GM21825 (cell line): ENCODE data around the gene EDA2R.

ENCODE experiments used
- ATAC-seq: cut with Tn5 transposase; IDR thresholded peaks from one replicate; pipeline ENCODE4 v1.9.1; 2021; ENCODE audit warnings: mild to moderate bottlenecking, moderate library complexity; ENCODE audit not compliant: unreplicated experiment

The EDA2R gene, protein sequence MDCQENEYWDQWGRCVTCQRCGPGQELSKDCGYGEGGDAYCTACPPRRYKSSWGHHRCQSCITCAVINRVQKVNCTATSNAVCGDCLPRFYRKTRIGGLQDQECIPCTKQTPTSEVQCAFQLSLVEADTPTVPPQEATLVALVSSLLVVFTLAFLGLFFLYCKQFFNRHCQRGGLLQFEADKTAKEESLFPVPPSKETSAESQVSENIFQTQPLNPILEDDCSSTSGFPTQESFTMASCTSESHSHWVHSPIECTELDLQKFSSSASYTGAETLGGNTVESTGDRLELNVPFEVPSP

DNA sequence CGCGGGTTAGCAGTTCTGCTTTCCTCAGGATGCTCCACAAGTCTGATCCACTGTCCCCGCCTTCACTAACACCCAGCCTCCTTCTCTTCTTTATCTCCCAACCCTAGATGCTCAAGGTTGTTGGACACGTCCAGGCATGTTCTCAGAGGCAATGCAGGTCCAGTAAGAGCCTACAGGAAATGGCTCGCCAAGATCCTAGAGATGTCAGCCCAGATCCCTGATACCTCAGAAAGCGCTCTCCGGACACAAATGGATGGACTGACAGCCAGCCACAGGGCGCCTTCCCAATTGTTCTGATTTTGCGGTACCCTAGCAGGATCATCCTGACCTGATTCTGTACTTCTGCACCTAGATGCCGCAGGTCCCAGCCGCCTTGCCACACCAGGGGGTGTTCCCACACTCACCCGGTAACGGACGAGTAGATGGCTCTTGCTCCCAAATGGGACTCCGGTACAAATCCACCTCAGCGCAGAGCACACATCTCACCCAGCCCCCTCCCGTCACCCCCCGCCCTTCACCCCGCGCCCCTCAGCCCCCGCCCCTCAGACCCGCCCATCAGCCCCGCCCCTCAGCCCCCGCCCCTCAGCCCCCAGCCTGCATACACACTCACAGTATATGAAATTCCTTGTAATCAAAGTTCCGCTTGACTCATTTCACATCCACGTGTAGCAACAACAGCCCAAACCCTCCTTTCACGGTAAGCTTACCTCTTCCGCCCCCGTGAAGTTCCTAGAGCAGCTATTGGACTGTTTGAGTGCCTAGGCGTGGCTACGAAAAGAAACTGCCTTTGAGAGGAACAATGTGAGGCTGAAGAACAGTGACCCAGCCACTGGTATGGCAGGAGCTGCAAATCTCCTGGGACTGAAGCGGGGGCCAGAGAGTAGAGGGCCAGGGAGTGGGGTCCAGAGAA is at the start of gene EDA2R:
Gene EDA2R (minus strand): TSS at position 488 of the 910 bp plus-strand sequence. CDS start 23,058 bp downstream, outside the sequence.
- ATAC-seq: peak; percentile 92

DNA sequence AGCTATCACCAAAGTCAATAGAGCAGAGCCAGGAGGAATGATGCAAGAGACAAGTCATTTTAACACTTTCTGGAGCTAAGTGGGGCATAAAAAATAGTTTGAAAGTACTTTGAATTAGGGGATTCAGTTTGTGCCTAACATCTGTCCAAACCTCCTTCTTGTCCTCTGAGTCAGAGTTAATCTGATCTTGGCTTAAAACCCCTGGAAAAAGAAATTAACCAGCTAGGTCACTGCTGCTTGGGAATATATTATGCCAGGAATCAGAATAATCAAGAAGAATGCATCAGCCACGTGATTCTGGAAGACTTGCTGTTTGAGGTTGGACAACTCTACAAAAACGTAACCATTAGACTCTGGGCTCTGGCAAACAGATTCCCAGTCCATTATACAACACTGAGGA is 45.3 kb upstream of the EDA2R start:
- no peak for ATAC-seq

DNA sequence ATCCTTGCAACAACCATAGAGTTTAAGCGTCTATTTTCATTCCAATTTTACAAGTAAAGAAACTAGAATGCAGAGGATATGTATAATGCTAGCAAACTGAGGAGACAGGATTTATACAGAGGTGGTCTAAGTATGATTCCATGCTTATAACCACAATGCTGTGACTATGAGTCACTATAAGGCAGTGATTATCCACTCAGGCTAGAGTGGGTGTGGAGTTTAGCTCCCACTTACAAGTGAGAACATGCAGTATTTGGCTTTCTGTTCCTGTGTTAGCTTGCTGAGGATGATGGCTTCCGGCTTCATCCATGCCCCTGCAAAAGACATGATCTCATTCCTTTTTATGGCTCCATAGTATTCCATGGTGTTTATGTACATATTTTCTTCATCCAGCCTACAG is 41.6 kb upstream of the EDA2R start:
- no peak for ATAC-seq

DNA sequence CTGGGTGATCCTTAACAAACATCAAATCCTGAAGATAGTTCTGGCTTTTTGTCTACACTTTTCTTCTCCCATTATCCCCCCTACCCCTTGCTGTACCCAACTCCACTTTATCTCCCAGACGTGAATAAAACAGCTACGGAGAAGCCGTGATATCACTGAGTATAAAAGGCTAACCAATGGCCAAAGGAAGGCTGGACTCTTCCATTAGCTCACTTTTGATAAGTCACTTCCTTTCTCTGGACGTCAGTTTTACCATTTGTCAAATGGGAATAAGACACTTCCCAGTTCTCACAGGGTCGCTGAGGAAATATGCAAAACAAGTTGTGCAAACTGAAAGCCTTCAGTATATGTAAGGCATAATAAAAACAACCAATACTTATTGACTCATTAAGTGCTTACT is 38.6 kb upstream of the EDA2R start:
- no peak for ATAC-seq

DNA sequence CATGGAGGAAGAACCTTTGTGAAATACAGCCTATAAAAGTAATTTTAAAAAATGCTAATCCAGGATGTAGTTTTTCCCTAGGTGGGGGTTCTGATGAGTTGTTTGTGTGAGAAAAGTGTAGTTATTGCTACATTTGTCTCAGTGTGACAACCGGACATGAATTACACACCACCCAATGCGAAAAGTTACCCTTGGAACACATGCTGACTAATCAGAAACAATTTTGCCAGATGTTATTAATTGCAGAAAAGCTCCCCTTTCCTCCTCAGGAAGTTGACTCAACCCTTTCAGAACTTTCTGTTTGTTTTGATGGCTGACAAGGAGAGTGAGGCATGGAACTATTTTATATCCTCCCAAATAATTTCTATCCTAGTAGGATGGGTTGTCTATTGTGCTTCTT is 38.1 kb upstream of the EDA2R start:
- no peak for ATAC-seq

DNA sequence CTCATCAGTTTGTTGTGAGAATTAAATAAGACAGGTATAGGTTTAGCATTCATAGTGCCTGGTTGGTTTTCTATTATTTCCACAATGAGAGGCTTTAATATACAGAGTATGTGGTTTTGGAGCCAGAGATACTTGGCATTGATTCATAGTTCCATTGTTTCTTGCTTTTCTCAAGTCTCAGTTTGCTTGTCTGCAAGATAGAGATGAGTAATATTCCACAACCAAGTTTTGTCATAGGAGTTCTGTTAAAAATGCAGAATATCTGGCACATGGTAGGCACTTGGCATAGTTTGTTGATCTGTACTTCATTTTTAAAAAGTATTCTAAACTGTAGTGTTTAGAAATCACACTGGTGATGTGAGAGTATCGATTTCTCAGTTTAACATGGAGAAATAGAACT is 37.5 kb upstream of the EDA2R start:
- ATAC-seq: no peak

DNA sequence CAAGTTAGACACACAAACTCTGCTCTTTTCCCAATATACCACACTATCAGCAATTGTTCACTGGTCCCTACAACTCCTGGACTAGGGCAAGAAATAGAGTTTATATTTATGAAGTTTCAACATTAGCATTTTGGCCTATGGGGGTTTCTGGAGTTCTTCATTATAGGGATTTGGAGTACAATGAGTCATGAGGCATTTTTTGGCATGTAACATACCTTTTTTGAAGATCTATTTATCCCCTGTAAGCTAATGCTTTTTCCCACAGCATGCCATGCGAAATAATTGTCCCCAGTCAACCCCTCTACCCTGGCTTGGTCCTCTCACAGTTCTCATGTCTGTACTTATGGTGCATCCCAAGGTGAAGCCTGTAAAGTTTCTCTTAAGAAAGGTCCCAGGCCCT is 36.7 kb upstream of the EDA2R start:
- ATAC-seq: no peak

DNA sequence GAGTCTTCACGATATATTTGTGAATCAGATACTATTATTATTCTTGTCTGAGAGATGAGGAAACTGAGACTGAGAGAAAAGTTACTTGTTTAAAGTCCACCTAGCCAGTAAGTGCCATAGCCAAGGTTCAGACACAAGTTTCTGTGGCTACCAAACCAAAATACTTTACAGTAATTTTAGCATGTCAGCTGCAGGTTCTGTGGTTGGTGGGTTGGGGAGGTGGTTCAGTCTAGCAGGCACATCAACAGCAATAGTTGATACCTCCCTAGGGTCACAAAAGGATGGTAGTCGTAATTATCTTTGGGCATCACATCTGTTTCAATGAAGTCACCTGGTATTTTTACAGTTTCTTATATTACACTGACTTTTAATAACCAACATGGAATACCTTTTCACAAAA is 35.6 kb upstream of the EDA2R start:
- ATAC-seq: no peak

DNA sequence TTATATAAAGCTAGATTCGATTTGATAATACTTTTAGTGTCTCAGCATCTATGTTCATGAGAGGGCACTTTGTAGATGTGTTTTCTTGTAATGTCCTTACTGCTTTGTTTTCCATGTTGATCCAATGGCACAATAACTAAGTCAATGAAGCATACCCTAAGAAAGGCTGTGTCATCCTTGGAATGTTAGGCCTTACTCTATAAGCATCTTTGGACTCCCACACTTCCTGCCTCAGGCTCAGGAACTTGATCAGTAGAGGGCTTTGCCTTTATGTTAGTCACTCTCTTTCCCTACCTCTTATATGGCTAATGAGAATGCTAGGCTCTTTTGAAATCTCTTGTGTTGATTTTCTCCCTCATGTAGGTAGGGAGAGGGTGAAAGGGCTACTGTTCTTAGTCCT is 33.2 kb upstream of the EDA2R start:
- no peak for ATAC-seq

DNA sequence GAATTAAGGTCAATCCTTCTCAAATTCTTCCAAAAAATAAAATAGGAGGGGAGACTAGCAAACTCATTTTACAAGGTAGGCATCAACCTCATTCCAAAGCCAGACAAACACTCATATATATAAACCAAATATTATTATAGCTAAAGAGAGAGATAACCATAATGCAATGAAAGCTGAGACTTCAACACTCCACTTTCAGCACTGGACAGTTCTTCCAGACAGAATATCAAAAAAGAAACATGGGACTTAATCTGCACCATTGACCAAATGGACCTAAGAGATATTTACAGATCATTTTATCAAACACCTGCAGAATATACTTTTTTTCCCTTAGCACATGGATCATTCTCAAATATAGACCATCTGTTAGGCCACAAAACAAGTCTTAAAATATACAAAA is 15.5 kb upstream of the EDA2R start:
- no peak for ATAC-seq

DNA sequence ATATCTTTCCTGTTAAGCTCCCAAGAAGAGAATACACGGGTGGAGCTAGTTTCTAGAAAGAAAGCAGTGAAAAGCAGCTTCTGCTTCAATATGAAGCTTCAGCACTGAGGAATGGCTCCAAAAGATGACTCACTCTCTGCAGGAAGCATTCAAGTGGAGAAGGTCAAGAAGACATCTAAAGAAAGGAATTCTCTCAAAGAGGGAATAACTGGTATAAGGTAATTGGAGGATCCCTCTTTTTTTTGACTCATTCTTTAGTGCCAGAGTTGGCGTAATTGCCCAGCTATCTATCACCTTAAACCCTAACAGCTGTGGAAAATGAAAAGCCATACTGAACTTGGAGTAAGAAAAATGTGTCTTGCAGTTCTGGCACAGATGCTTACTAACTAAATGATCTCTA is 3.5 kb downstream of the EDA2R start:
- ATAC-seq: no peak

DNA sequence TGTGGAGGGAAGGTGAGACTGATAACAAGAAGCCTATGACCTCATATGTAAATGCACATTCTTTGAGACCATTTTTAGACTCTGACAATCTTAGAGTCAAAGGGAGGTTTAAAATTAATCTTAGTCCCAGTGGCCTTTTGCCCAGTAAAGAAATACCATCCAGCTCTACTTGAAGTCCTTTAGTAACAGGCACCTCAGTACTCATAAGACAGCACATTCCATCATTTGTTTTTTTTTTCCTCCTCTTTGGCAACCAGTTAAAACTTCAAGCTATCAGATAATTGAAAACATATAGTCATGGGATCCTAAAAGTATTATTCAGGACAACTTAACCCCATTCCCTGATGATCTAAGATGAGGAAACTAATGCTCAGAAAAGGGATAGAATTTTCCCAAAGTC is 4.6 kb downstream of the EDA2R start:
- no peak for ATAC-seq

DNA sequence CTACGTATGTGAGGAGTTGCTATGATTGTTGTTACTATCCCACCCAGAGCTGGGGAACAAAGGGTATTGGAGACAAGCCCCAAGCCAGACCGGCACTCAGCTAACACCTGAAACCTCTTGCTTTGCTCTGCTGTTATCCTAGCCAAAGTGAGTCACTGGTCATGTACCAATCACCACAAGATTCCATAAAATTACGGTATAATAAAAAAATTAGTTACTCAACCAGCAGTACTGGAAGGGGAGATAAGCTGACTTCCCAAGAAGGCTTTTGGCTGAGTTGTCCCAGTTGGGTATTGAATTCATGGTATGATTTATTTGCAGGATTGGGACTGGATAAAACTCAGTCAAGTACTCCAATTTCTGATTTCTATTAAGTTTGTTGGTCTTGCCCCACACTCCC is 5.3 kb downstream of the EDA2R start:
- no peak for ATAC-seq

DNA sequence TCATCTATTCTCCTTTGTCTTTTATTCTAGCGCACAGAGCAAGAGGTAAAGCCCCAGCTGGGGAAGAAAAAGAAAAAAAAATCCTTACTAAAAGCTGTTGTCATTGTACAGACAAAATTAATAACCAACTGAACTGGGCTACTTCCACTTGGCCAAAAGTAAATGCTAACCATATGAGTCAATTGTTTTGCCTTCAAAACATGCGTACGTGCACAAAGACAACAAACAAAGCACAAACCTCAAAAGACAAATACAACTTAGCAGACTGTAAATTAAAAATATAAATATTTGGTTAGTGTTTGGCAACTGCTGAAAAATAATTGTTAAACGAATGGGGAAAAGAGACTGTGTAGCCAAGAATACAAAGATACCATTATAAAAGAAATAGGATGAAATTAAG is 5.9 kb downstream of the EDA2R start:
- ATAC-seq: no peak

DNA sequence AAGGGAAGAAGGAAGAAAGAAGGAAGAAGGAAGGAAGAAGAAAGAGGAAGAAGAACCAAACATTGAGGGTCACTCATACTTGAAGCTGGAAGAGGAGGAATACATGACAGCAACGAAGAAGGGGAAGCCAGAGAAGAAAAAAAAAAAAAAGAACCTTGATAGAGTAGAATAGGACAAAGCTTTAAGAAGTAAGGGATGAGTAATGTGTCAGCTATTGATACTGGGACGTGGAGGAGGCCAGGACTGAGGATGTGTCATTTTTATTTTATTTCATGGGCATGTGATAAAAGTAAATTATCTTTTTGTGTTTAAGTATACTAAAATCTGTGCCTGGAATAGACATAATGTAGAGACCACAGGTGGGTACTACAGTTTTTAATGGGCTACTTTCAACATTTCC is 6.4 kb downstream of the EDA2R start:
- ATAC-seq: no peak

DNA sequence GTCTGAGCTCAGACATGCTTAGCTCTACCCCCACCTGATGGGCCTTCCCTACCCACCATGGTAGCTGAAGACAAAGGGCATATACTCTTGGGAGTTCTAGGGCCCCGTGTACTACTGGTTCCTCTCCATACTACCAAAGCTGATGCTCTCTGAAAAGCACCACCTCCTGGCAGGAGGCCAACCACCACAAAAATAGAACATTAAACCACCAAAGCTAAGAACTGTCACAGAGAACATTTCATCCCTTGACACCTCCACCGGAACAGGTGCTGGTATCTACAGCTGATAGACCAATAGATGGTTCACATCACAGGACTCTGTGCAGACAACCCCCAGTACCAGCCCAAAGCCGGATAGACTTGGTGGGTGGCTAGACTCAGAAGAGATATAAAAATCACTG is 13.4 kb downstream of the EDA2R start:
- no peak for ATAC-seq

DNA sequence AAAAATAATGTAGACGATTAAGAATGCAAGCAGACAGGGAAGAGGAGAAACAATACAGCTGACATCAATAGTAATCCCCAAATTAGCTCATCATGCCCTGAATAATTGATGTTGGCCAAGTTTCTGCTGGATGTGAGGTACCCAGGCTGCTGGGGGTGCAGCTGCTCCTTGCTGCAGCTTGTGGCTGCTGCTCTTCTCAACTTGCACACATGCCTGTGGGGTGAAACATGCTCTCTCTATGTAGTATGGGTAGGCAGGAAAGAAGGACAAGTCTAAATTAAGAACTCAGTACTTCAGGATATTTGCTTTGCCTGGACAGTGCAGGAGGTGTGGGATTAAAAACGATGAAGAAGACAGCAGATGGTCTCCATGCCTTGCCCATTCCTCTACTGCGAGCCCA is 16.7 kb downstream of the EDA2R start:
- no peak for ATAC-seq

DNA sequence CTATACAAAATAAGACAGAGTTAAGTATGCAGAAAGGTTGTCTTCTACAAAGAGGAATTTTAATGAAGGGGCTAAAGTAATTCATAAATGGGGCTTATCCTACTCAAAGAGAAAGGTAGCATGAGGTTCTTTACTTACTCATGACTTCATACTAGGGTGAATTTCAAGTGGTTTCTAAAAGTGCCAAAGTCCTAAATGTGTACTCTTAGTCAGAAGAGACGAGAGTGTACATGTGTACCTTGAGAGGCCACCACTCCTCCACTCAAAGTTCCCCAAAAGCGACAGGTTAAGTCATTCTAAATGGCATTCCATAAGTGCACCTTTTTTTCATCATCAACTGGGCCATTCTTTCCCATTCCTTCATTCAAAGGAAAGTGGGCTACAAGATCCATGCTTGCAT is 21.9 kb downstream of the EDA2R start:
- no peak for ATAC-seq

DNA sequence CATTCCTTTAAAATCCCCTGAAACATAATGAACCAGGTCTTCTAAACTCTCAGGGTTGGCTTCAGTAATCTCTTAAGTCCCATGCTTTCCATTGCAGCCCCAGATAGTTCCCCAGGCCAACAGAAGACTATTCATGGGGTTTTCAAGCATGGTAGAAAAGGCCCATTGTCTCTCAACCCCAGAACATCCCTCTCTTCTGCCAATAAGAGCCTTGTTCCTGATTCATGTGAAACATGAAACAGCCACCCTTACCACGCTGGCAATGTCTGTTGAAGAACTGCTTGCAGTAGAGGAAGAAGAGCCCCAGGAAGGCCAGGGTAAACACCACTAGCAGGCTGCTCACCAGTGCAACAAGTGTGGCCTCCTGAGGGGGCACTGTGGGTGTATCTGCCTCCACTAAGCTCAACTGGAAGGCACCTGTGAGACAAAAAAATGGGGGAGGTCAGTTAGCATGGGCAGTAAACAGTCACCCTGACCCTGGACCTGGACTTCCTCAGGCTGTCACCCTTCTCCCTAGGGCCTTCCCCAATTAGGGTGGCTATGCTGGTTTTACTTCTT is 36.4 kb downstream of the EDA2R start:
- no peak for ATAC-seq

DNA sequence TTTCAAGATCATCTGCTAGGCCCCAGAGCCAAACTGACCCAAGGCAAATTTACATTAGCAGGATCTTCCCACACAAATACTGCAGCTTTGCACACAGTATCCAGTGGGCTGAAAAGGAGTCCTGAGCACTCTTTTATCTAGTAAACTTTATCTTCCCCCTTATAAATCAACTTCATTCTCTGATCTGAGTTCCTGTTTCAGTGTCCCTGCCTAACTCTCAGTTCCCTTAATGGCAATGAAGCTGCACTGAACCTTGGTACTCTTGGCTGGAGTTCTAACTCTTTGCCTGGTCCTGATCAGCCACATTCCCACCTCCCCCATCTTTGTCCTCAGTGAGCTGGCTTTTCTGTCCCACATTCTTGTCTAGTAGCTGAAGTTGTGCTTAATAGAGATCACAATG is 37.4 kb downstream of the EDA2R start:
- ATAC-seq: no peak

DNA sequence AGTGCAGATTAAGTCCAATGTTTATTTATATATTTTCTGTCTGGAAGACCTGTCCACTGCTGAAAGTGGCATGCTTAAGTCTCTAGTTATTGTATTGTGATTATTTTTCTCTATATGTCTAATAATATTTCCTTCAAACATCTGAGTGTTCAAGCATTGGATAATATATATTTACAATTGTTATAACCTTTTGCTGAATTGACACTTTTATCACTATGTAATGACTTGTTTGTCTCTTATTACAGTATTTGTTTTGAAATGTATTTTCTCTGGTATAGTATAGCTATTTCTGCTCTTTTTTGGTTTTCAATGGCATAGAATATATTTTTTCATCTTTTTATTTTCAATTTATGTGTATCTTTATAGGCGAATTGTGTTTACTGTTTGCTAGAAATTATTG is 59.7 kb downstream of the EDA2R start:
- ATAC-seq: no peak

DNA sequence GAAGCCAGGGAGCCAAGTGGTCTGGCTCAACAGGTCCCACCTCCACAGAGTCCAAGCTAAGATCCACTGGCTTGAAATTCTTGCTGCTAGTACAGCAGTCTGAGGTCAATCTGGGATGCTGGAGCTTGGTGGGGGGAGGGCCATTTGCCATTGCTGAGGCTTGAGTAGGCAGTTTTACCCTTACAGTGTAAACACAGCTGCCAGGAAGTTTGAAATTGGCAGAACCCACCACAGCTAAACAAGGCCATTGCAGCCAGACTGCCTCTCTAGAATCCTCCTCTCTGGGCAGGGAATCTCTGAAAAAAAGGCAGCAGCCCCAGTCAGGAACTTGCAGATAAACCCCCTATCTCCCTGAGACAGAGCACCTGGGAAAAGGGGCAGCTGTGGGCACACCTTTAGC is 84.9 kb downstream of the EDA2R start:
- ATAC-seq: no peak
